K562 (cell line): ENCODE data around the gene GMEB2. TPM values are rescaled to one million over a fixed set of nuclear protein-coding genes. Genes with fewer than 3 reads are reported as not detected.

Experiments used
- ATAC-seq: fragments of 200-7000 bp; cut with Tn5 transposase; 3 replicates; pipeline ENCODE4 v1.9.1; 2020; ENCODE audit warnings: moderate library complexity
- BruUV-seq: library from RNA; stranded (reverse); fragments of 400-500 nt; replicated peaks from 2 replicates; lab custom pipeline; 2021; lab: Mats Ljungman, UMichigan
- CTCF ChIA-PET: fragments of 300-600 bp; formaldehyde crosslinking; extraction: SDS; loops from one replicate; lab custom pipeline; 2021; ENCODE audit warnings: low intra/inter-chr PET ratio; lab: Yijun Ruan, JAX
- POLR2A ChIA-PET: fragments of 300-600, 350-650 bp; sonication (Branson Sonifier 250); formaldehyde crosslinking; extraction: SDS; loops from one replicate; lab custom pipeline; 2021; ENCODE audit warnings: antibody characterized with exemption, inconsistent platforms; lab: Yijun Ruan, JAX
- DNase-seq, 4 experiments: peaks; one replicate each; pipeline versions ENCODE4 v3.0.0 to v3.0.0-alpha.2; 2011 to 2018; ENCODE audit warnings: low spot score in 3 of 4, mixed read lengths in 3 of 4; ENCODE audit errors: extremely low read depth in 1 of 4
- FAIRE-seq: peaks from 2 replicates; lab custom pipeline; 2011; peaks lifted over from hg19 to GRCh38; lab: Jason Lieb, UNC
- H2AFZ ChIP-seq: 2 replicates; pipeline ENCODE4 v1.6.0; 2011; ENCODE audit warnings: low read depth, low read length, control low read depth, inconsistent platforms
- H3K27ac ChIP-seq: fragments of 200-600 bp; 3 replicates; pipeline ENCODE4 v1.8.0; 2011; ENCODE audit warnings: low read depth, mild to moderate bottlenecking, control low read depth, inconsistent platforms, low read length, moderate library complexity, mixed read lengths; ENCODE audit errors: extremely low read depth
- H3K27me3 ChIP-seq, 2 experiments: fragments of 300-600 bp in 1 of 2; 2 replicates in 1 of 2; 3 replicates in 1 of 2; pipeline versions ENCODE4 v1.6.0 to v1.8.0; 2011; ENCODE audit warnings: inconsistent platforms in 2 of 2, low read length in 2 of 2, mild to moderate bottlenecking in 1 of 2, mixed read lengths in 1 of 2, moderate library complexity in 1 of 2; ENCODE audit not compliant: control insufficient read depth in 2 of 2, insufficient read depth in 2 of 2
- H3K36me3 ChIP-seq: fragments of 300-600 bp; 3 replicates; pipeline ENCODE4 v1.8.0; 2011; ENCODE audit warnings: mild to moderate bottlenecking, low read length, inconsistent platforms; ENCODE audit not compliant: control insufficient read depth, insufficient read depth
- H3K4me1 ChIP-seq, 2 experiments: fragments of 200-600 bp in 1 of 2; replicated peaks in 1 of 2; 2 replicates in 1 of 2; 3 replicates in 1 of 2; pipeline versions ENCODE4 v1.5.1 to v1.8.0; 2011; ENCODE audit warnings: inconsistent platforms in 2 of 2, low read length in 2 of 2, mild to moderate bottlenecking in 1 of 2, mixed read lengths in 1 of 2, moderate library complexity in 1 of 2; ENCODE audit not compliant: control insufficient read depth in 2 of 2, insufficient read depth in 2 of 2
- H3K4me2 ChIP-seq: 2 replicates; pipeline ENCODE4 v1.6.1; 2011; ENCODE audit warnings: low read length, control low read depth, inconsistent platforms, mixed read lengths; ENCODE audit not compliant: insufficient read depth
- H3K4me3 ChIP-seq: fragments of 200-600 bp; sonication (generic), shearing (Covaris generic); 2 replicates; pipeline ENCODE4 v1.5.1; 2016; ENCODE audit warnings: control low read depth, inconsistent platforms
- H3K79me2 ChIP-seq: fragments of 200-600 bp; 3 replicates; pipeline ENCODE4 v1.8.0; 2011; ENCODE audit warnings: low read length, inconsistent platforms; ENCODE audit not compliant: control insufficient read depth, insufficient read depth
- H3K9ac ChIP-seq, 2 experiments: 2 replicates each; pipeline versions ENCODE4 v1.6.0 to v1.6.1; 2011; ENCODE audit warnings: low read depth in 2 of 2, low read length in 2 of 2, control low read depth in 1 of 2, inconsistent platforms in 1 of 2, mild to moderate bottlenecking in 1 of 2, mixed read lengths in 1 of 2; ENCODE audit not compliant: insufficient read depth in 1 of 2
- H3K9me1 ChIP-seq: one replicate; pipeline ENCODE4 v1.6.0; 2011; ENCODE audit warnings: inconsistent platforms, mild to moderate bottlenecking, low read length, moderate library complexity; ENCODE audit not compliant: control insufficient read depth, insufficient read depth
- H3K9me3 ChIP-seq: replicated peaks from 2 replicates; pipeline ENCODE4 v1.5.1; 2011; ENCODE audit warnings: low read depth, low read length, inconsistent platforms; ENCODE audit not compliant: control insufficient read depth, insufficient read depth
- H4K20me1 ChIP-seq: replicated peaks from 2 replicates; pipeline ENCODE4 v1.6.1; 2011; ENCODE audit warnings: low read length, inconsistent platforms, mixed read lengths; ENCODE audit not compliant: control insufficient read depth, insufficient read depth
- PREB ChIP-seq: sonication (generic); formaldehyde crosslinking; IDR thresholded peaks from 2 replicates; pipeline ENCODE4 v1.8.1; 2023; ENCODE audit warnings: mild to moderate bottlenecking, missing genetic modification reagents
- ZBTB7A ChIP-seq: IDR thresholded peaks from 2 replicates; pipeline ENCODE4 v1.6.1; 2011; ENCODE audit warnings: low read depth, mild to moderate bottlenecking, low read length, moderate library complexity, borderline replicate concordance; ENCODE audit not compliant: control insufficient read depth
- WGBS: fragments of 100-300 bp; shearing (Covaris generic); methylation state at CpG from one replicate; pipeline ENCODE4 v1.1.6; 2016; ENCODE audit warnings: low coverage, mixed read lengths; ENCODE audit not compliant: insufficient coverage; ENCODE audit errors: missing lambda C conversion rate; 5-methylcytosine and 5-hydroxymethylcytosine counted together
- in situ Hi-C: fragments of 300-500 bp; cut with MboI; formaldehyde crosslinking; loops from 4 replicates; pipeline ENCODE4 v1.15.0; 2018; ENCODE audit warnings: inconsistent platforms, mixed read lengths
- intact Hi-C: fragments of 100-400 bp; cut with micrococcal nuclease; formaldehyde crosslinking; loops from 2 replicates; pipeline ENCODE4 v1.14.2; 2022
- polyA plus RNA-seq, 8 experiments: library from polyadenylated mRNA; depleted of rRNA in 4 of 8; stranded (reverse) in 5 of 8; unstranded in 3 of 8; fragments of >200 nt; fragmentation: Nextera tagmentation in 2 of 8; fragmentation: Illumina TruSeq in 1 of 8; extraction: Ambion mirVana in 2 of 8; extraction: Trizol in 1 of 8; gene quantifications; 2 replicates each; pipeline versions ENCODE4 v1.2.1 to v1.2.3, GENCODE V29; 2011 to 2014; ENCODE audit warnings: inconsistent platforms in 1 of 8, missing spikeins in 1 of 8
- total RNA-seq, 7 experiments: library from RNA; depleted of rRNA in 6 of 7; stranded (reverse); fragments of >200 nt in 6 of 7; fragmentation: Illumina TruSeq in 2 of 7; extraction: Trizol in 2 of 7; gene quantifications; 2 replicates each; pipeline versions ENCODE4 v1.2.1 to v1.2.3, GENCODE V29; 2011 to 2021; ENCODE audit warnings: low replicate concordance in 1 of 7

GMEB2 gene
- total and polyA plus RNA-seq, 9 of the 15 experiments (the other 6 are each of a cell fraction or from before 2014, with no cell fraction given): 0.03 to 13.9 (median 6.3) TPM

GRCh38 chr20:63547725-63548480, 79.0 kb downstream of the GMEB2 start, which contains the start of gene SRMS:
Gene SRMS (minus strand): TSS chr20:63547749. CDS start chr20:63547463, 286 bp downstream.
- Histone ChIP-seq H3K4me2 (no peak within 1 kb of the TSS), H3K79me2 (no peaks in the 10 kb centered on the region), H3K27me3 (peaks cover 0 to 38% of the 10 kb centered on the region in 2 experiments; a peak in 4 of 5 replicates), H3K27ac (no peak within 1 kb of the TSS), H3K9me1 (no peaks in the 10 kb centered on the region), H3K36me3 (no peaks in the 10 kb centered on the region), H3K4me1 (peaks cover 8 to 66% of the 10 kb centered on the region in 2 experiments), H4K20me1 (no peaks in the 10 kb centered on the region), H3K9me3 (no peaks in the 10 kb centered on the region), H3K9ac (peak within 1 kb of the TSS in 1 of 2 experiments; percentile 35; a peak in 1 of 4 replicates), H3K4me3 (no peak within 1 kb of the TSS), H2AFZ (no peak within 1 kb of the TSS; the same call in 1 of the 2 replicates)
- no TSS peak for BruUV-seq
- peak in 2 of 4 experiments; percentile 67 to 68 for DNase-seq
- ChIA-PET POLR2A (interaction anchor here (0.6 to 1.5 kb wide), 2 partner anchors 20 to 27 kb away, joined by 3 to 5 read pairs; partner anchors contain the start of gene PPDPF), CTCF (no interaction called here)
- ATAC-seq: no peak
- TF ChIP-seq PREB (CRISPR knock-in tag) (no peak), ZBTB7A (peak; percentile 3; the same call in 1 of the 2 replicates)
- no peak for FAIRE-seq
- intact Hi-C loops: no loop called here
- in situ Hi-C loops: no loop called here
- WGBS: 52% methylated on average over 22 of the region's 35 CpGs
